Hematopoietic multipotent progenitor cell treated with erythropoietin and hydrocortisone succinate and interleukin-3 and kit ligand, for 15 days (in vitro differentiated cells): ENCODE data around the gene NCAPG2.

Experiments used
- DNase-seq: peaks from one replicate; pipeline ENCODE4 v3.0.0-alpha.2; 2015; ENCODE audit warnings: low spot score

NCAPG2 gene

GRCh38 chr7:158601090-158601489, 103.5 kb downstream of the NCAPG2 start:
- DNase-seq, result no peak

DNA sequence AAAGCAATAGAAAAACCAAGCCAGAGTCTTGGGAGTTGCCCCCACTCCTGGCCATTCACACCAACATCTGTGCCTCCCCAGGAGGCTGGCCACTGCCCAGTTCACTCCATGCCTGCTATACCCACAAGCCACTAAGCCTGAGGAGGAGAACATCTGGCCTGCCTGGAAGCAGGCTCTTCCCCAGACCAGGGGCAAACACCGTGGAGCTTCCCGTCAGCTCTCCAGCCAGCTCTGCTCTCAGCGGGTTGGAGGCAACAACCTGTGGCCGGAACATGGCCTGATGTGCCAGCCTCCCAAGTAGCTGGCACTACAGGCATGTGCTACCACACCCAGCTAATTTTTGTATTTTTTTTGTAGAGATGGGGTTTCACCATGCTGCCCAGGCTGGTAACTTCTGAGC, 107.9 kb downstream of the NCAPG2 start:
- DNase-seq, result no peak

GRCh38 chr7:158596309-158596708, 108.3 kb downstream of the NCAPG2 start:
- DNase-seq, result no peak

GRCh38 chr7:158595068-158595467, 109.5 kb downstream of the NCAPG2 start:
- no peak for DNase-seq

DNA sequence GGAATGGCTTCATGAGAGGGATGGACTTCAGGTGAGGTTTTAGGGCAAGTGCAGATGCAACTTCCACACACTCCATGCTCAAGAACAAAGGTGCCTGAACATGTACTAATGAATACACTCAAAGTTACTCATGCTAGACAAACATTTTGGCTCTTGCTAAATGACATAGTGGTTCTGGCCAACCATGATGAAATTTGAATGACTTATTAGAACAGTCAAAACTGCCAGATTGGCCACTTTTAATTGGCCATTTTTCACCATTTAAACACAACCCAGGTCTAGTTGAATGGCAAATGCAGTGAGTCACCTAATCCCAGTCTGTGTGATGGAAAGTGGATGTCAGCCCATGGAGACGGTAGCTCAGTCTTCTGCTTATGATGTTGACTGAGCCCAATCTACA, 112.1 kb downstream of the NCAPG2 start:
- no peak for DNase-seq

DNA sequence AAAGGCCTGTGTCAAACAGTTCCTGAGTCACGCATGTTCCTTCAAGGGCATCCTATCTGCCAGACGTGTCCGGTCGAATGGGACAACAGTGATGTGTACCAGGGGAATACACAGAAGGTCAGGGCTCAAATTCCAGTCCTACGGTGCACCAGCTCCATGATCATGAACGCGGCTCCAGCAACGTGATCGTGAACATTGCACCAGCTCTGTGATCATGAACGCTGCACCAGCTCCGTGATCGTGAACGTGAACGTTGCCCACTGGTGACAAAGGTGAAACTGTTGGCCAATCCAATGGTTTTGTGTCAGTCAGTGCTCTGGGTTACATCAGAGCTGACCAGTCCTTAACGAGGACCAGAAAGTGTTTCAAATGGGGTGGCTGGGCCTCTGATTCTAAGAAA, 112.7 kb downstream of the NCAPG2 start:
- no peak for DNase-seq

- no peak for DNase-seq
These were observed 114.4 kb downstream of the NCAPG2 start for GRCh38 chr7:158590181-158590530.

DNA sequence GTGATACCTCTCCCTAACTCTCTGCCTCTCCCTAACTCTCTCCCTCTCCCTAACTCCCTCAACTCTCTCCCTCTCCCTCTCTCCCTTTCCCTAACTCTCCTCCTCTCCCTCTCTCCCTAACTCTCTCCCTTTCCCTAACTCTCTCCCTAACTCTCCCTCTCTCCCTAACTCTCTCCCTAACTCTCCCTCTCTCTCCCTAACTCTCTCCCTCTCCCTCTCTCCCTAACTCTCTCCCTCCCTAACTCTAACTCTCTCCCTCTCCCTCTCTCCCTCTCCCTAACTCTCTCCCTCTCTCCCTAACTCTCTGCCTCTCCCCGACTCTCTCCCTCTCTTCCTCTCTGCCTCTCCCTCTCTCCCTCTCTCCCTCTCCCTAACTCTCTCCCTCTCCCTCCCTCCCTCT, 115.0 kb downstream of the NCAPG2 start:
- DNase-seq, result no peak

- DNase-seq, result no peak
These were observed 115.6 kb downstream of the NCAPG2 start for GRCh38 chr7:158588878-158589442.

GRCh38 chr7:158588085-158588877, 116.3 kb downstream of the NCAPG2 start:
- no peak for DNase-seq

DNA sequence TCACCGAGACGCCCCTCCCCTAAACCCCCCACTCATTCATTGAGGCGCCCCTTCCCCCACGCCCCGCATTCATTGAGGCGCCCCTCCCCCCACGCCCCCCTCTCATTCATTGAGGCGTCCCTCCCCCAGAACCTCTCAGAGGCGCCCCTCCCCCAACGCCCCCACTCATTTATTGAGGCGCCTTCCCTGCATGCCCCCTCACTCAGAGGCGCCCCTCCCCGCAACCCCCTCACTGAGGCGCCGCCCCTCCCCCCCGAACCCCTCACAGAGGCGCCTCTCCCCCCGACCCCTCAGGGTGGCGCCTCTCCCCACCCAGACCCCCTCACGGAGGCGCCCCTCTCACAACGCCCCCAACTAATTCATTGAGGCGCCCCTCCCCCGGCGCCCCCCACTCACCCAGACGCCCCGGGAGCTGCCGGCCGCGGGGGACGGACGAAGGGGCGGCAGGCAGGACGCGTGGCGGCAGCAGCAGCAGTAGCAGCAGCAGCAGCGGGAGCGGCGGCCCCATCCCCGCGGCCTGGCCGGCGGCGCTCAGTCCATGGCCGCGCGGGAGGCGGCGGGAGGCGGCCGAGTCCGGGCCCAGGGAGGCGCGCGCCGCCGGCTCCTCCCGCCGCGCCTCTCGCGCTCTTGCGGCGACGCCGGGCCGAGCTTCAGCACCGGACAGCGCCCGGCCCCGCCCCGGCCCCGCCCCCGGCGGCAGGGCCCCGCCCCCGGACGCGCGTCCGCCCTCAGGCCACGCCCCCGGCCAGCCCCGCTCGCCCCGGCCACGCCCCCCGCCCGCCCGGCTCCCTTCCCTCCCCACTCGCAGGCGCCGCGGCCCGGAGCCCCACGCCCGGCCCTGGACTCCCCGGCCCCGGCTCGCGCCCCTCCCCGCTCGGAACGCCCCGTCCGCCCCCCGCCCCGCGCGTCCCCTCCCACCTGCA, 117.2 kb downstream of the NCAPG2 start, which contains the start of gene PTPRN2:
PTPRN2 (minus strand) TSS at position 662 of the 923 bp plus-strand sequence.
- DNase-seq, result peak; percentile 58

GRCh38 chr7:158586499-158587161, 118.0 kb downstream of the NCAPG2 start:
- no peak for DNase-seq

DNA sequence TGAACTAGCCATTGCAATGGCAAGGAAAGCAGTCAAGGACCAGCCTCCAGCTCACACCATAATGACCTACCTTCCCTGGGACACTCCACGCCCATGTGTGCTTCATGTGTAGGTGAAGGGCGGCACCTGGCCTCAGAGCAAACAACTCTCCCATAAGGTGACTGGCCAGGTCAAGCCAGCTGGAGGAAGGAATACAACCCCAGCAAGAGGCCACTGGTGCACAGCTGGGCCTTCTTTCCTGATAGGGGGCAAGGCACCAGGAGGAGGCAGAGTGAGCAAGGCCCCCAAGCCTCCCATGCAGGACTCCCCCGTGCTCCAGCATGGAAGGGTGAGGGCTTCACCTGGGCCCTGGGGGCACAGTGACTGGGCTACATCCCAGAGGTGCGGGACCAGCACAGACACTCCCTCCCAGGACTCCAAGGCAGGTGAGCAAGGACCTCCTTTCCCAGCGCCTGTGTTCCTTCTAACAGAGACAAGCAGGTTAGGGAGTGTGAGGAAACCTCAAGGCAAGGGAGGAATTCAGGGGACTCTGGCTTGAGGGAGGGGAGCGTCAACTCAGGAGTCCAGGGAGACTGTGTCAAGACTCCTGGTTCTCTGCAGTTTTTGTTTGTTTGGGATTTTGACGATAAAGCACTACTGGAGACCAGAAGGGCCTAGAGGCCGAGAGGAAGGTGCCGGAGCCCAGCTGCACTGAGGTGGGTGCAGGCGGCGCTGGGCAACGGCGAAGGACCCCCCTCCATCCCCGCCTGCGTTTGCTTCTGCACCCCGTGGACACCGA, 118.7 kb downstream of the NCAPG2 start:
- no peak for DNase-seq

GRCh38 chr7:158584407-158584806, 120.2 kb downstream of the NCAPG2 start:
- no peak for DNase-seq

GRCh38 chr7:158583810-158584209, 120.8 kb downstream of the NCAPG2 start:
- no peak for DNase-seq

- no peak for DNase-seq
These were observed 121.5 kb downstream of the NCAPG2 start for GRCh38 chr7:158583143-158583542.

DNA sequence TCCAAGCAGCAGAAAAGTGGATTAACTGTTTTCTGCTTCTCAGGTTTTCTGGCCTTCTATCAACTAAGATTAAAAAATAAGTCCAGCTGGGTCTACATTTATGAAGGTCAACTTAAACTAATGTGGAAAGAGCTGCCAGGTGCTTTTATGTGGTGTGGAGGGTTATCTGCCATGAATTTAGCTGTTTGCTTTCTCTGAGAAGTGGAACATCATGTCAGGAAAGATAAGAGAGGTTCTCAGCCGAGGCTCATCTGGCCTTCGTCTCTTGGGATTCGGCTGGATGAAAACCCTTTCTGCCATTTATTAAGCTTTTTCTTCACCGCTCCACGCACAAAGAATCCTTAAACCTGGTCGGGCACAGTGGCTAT, 122.5 kb downstream of the NCAPG2 start:
- no peak for DNase-seq

DNA sequence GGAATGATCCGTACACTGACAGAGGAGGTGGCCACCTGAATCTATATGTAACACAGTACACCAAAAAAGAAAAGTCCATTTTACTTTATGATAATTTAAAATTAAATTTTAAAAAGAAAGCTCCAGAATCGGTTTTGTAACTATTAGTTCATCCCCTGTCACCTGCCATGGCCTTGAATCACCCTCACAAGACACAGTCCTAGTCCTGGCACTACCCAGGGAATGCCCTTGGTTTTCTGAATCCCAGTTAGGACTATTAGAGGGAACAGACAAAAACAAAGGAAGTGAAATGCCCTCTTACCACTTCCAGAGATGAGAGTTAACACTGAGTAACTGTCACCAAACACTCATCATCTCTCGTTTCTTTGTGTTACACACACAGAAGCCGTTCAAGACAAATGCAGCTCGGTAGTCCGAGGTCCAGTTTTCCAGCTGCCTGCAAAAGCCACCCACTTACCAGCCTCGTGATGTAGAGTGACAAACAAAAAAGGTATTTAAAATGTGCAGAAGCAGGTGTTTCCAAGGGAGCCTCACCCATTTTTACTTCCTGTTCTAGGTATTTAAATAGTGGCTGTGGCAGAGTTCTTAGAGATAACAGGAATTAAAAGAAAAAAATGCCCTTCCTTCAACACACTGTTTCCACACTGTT, 123.0 kb downstream of the NCAPG2 start:
- DNase-seq, result no peak
